CD4-positive, alpha-beta T cell (primary cell): ENCODE measurements around the gene KIAA0040. TPM values are rescaled to one million over a fixed set of nuclear protein-coding genes. Genes with fewer than 3 reads are reported as not detected.

Experiments used
- ATAC-seq: fragments of 200-7000 bp; cut with Tn5 transposase; one replicate; pipeline ENCODE4 v1.10.0; 2022; ENCODE audit warnings: mild to moderate bottlenecking; ENCODE audit not compliant: poor library complexity
- CTCF ChIA-PET: fragments of 350-600 bp; sonication (Branson Sonifier 250); formaldehyde crosslinking; loops from one replicate; lab custom pipeline; 2021; ENCODE audit warnings: antibody characterized with exemption, inconsistent platforms; lab: Charles Lee
- POLR2A ChIA-PET: fragments of 350-600 bp; sonication (Branson Sonifier 250); formaldehyde crosslinking; loops from one replicate; lab custom pipeline; 2021; ENCODE audit warnings: antibody characterized with exemption, inconsistent platforms; lab: Charles Lee
- DNase-seq, 14 experiments: peaks; one replicate each; pipeline ENCODE4 v3.0.0-alpha.2; 2013 to 2020; ENCODE audit warnings: mixed read lengths in 2 of 14
- H3K27ac ChIP-seq, 2 donors: one replicate each; pipeline versions ENCODE4 v1.5.1 to v1.7.0; 2013; ENCODE audit warnings: low read length in 2 of 2, low read depth in 1 of 2, mild to moderate bottlenecking in 1 of 2
- H3K27me3 ChIP-seq, 2 experiments: 1 replicate in 1 of 2; 2 replicates in 1 of 2; pipeline versions ENCODE4 v1.6.1 to v1.7.0; 2013; ENCODE audit warnings: low read length in 2 of 2, control low read depth in 1 of 2, mild to moderate bottlenecking in 1 of 2, moderate library complexity in 1 of 2; ENCODE audit not compliant: insufficient read depth in 2 of 2, control insufficient read depth in 1 of 2
- H3K36me3 ChIP-seq: one replicate; pipeline ENCODE4 v1.6.1; 2013; ENCODE audit warnings: low read length, control low read depth; ENCODE audit not compliant: insufficient read depth
- H3K4me1 ChIP-seq: one replicate; pipeline ENCODE4 v1.6.1; 2013; ENCODE audit warnings: low read length, control low read depth; ENCODE audit not compliant: insufficient read depth
- H3K4me3 ChIP-seq: one replicate; pipeline ENCODE4 v1.5.1; 2013; ENCODE audit warnings: mild to moderate bottlenecking, low read length, moderate library complexity
- H3K9me3 ChIP-seq, 2 experiments: 1 replicate in 1 of 2; 2 replicates in 1 of 2; pipeline versions ENCODE4 v1.6.1 to v1.7.0; 2013; ENCODE audit warnings: low read length in 2 of 2, mild to moderate bottlenecking in 2 of 2, control low read depth in 1 of 2, moderate library complexity in 1 of 2; ENCODE audit not compliant: control insufficient read depth in 1 of 2, insufficient read depth in 1 of 2
- H3K27ac Mint-ChIP-seq: one replicate; pipeline ENCODE4 v1.8.0; 2020; ENCODE audit warnings: mixed read lengths
- H3K27me3 Mint-ChIP-seq: one replicate; pipeline ENCODE4 v1.8.0; 2021; ENCODE audit warnings: mixed read lengths
- H3K36me3 Mint-ChIP-seq: one replicate; pipeline ENCODE4 v1.8.0; 2021; ENCODE audit warnings: low read depth, mixed read lengths
- H3K4me1 Mint-ChIP-seq: one replicate; pipeline ENCODE4 v1.8.0; 2021; ENCODE audit warnings: low read depth, mixed read lengths
- H3K4me3 Mint-ChIP-seq: one replicate; pipeline ENCODE4 v1.8.0; 2020; ENCODE audit warnings: mild to moderate bottlenecking, mixed read lengths
- H3K9me3 Mint-ChIP-seq: one replicate; pipeline ENCODE4 v1.8.0; 2020; ENCODE audit warnings: mixed read lengths
- intact Hi-C, 2 experiments: fragments of 100-400 bp; cut with DNase I in 1 of 2; cut with micrococcal nuclease in 1 of 2; formaldehyde crosslinking; loops; one replicate each; pipeline versions ENCODE4 v1.15.1 to v1.9.0; 2023 to 2025; cut with DNase I, micrococcal nuclease
- total RNA-seq, 174 experiments: library from RNA in 2 of 174; stranded (reverse) in 2 of 174; gene quantifications; one replicate each; pipeline ENCODE4 v1.2.3 and lab custom pipeline; 2021 to 2026
- TF ChIP-seq, protein P1 (sequence below): fragments of 200-600 bp; IDR thresholded peaks from one replicate; pipeline ENCODE4 v1.8.0; 2022; ENCODE audit warnings: antibody characterized with exemption, mild to moderate bottlenecking

The KIAA0040 gene
- total RNA-seq, 2 experiments from 2014 or later: 13.5 to 14.5 TPM

- peaks cover 24% of the 10 kb centered on the region for H3K36me3 Mint-ChIP-seq
- Histone ChIP-seq H3K36me3 (peaks cover 8% of the 10 kb centered on the region), H3K27ac (peak overlapping the region; percentile 60 to 76), H3K4me3 (peak overlapping the region; percentile 98), H3K9me3 (no peaks in the 10 kb centered on the region), H3K4me1 (peaks cover 57% of the 10 kb centered on the region), H3K27me3 (no peaks in the 10 kb centered on the region)
- peak overlapping the region; percentile 97 for H3K4me3 Mint-ChIP-seq
- CTCF ChIA-PET: interaction anchor here (0.7 to 1.0 kb wide), 2 partner anchors 11 to 40 kb away, joined by 3 to 4 read pairs; no protein-coding TSS in a partner anchor
- TF ChIP-seq, protein P1, sequence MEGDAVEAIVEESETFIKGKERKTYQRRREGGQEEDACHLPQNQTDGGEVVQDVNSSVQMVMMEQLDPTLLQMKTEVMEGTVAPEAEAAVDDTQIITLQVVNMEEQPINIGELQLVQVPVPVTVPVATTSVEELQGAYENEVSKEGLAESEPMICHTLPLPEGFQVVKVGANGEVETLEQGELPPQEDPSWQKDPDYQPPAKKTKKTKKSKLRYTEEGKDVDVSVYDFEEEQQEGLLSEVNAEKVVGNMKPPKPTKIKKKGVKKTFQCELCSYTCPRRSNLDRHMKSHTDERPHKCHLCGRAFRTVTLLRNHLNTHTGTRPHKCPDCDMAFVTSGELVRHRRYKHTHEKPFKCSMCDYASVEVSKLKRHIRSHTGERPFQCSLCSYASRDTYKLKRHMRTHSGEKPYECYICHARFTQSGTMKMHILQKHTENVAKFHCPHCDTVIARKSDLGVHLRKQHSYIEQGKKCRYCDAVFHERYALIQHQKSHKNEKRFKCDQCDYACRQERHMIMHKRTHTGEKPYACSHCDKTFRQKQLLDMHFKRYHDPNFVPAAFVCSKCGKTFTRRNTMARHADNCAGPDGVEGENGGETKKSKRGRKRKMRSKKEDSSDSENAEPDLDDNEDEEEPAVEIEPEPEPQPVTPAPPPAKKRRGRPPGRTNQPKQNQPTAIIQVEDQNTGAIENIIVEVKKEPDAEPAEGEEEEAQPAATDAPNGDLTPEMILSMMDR: no peak
- H3K4me1 Mint-ChIP-seq: peaks cover 56% of the 10 kb centered on the region
- intact Hi-C loops: loop anchor here (5.0 kb wide), 3 partner anchors 35 to 160 kb away; no protein-coding TSS in a partner anchor
- peak overlapping the region; percentile 97 for H3K27ac Mint-ChIP-seq
- H3K27me3 Mint-ChIP-seq: no peaks in the 10 kb centered on the region
- H3K9me3 Mint-ChIP-seq: no peaks in the 10 kb centered on the region
- ATAC-seq: peak; percentile 25
- DNase-seq: peak in 12 of 14 experiments; percentile 8 to 56 (median 17)
- POLR2A ChIA-PET: interaction anchor here (0.8 to 7.2 kb wide), 11 partner anchors 9 to 193 kb away, joined by 3 to 98 read pairs (median 6); partner anchors contain the start of genes CACYBP and MRPS14
These were observed 406 bp downstream of the KIAA0040 start for GRCh38 chr1:175192111-175192629.

- Mint-ChIP-seq H3K4me3 (peak overlapping the region; percentile 97), H3K4me1 (peaks cover 61% of the 10 kb centered on the region), H3K9me3 (no peaks in the 10 kb centered on the region), H3K27ac (peak overlapping the region; percentile 97), H3K36me3 (peaks cover 29% of the 10 kb centered on the region), H3K27me3 (no peaks in the 10 kb centered on the region)
- ChIA-PET CTCF (interaction anchor here (0.7 to 1.0 kb wide), 2 partner anchors 11 to 40 kb away, joined by 3 to 4 read pairs; no protein-coding TSS in a partner anchor), POLR2A (interaction anchor here (0.6 to 7.2 kb wide), 13 partner anchors 9 to 725 kb away, joined by 3 to 98 read pairs (median 5); partner anchors contain the start of genes CACYBP and MRPS14)
- H3K9me3 ChIP-seq: no peaks in the 10 kb centered on the region
- H3K4me3 ChIP-seq: peak overlapping the region; percentile 98
- H3K4me1 ChIP-seq: peaks cover 60% of the 10 kb centered on the region
- peak overlapping the region; percentile 60 to 76 for H3K27ac ChIP-seq
- intact Hi-C loops: loop anchor here (5.0 kb wide), 3 partner anchors 34 to 159 kb away; no protein-coding TSS in a partner anchor
- ATAC-seq (peak; percentile 47), DNase-seq (peak in 6 of 14 experiments; percentile 11 to 69 (median 52))
- TF ChIP-seq, protein P1: no peak
- H3K36me3 ChIP-seq: peaks cover 14% of the 10 kb centered on the region
- H3K27me3 ChIP-seq: no peaks in the 10 kb centered on the region
These were observed 917 bp downstream of the KIAA0040 start for GRCh38 chr1:175191659-175192058.

DNA sequence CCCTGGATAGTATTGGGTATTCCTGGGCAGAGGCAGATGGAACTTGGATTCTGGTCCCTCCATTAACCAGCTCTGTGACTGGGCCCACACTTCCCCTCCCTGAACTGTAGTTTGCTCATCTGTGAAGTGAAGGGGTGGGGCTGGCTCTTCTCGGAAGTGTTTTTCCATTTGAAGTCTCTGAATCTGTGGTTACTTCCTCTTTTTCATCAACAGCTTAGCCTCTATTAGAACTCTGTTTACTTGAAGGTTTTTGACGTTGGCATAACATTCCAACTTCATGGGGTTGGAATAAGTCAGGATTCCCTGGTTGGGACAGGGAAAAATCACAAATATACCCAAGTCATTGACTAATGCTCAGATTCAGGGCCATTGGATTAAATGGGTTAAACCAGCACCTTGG, 3.6 kb downstream of the KIAA0040 start:
- peak overlapping the region; percentile 97 for H3K4me3 Mint-ChIP-seq
- CTCF ChIA-PET: interaction anchor here (1.2 to 1.7 kb wide), 3 partner anchors 9 to 128 kb away, joined by 3 to 6 read pairs (median 4); no protein-coding TSS in a partner anchor
- no peaks in the 10 kb centered on the region for H3K9me3 ChIP-seq
- H3K27me3 ChIP-seq: no peaks in the 10 kb centered on the region
- peaks cover 53% of the 10 kb centered on the region for H3K36me3 Mint-ChIP-seq
- peaks cover 36% of the 10 kb centered on the region for H3K36me3 ChIP-seq
- peaks cover 74% of the 10 kb centered on the region for H3K4me1 ChIP-seq
- peaks cover 84% of the 10 kb centered on the region for H3K4me1 Mint-ChIP-seq
- H3K27ac Mint-ChIP-seq: peak overlapping the region; percentile 97
- DNase-seq: peak; percentile 14 to 85 (median 54)
- TF ChIP-seq, protein P1: no peak
- no peaks in the 10 kb centered on the region for H3K27me3 Mint-ChIP-seq
- intact Hi-C loops: loop anchor here in 1 of 2 experiments (1.0 to 10.0 kb wide), 2 partner anchors 20 to 46 kb away; no protein-coding TSS in a partner anchor
- peak overlapping the region; percentile 40 to 76 for H3K27ac ChIP-seq
- POLR2A ChIA-PET: interaction anchor here (0.6 to 7.2 kb wide), 18 partner anchors 9 to 190 kb away, joined by 3 to 98 read pairs (median 4); partner anchors contain the start of genes CACYBP and MRPS14
- H3K4me3 ChIP-seq: peak overlapping the region; percentile 98
- ATAC-seq: peak; percentile 66
- no peaks in the 10 kb centered on the region for H3K9me3 Mint-ChIP-seq
